ENCODE results near the gene CDC42BPA.

CDC42BPA gene

GRCh38 chr1:227335242-227336020 is 17.1 kb upstream of the CDC42BPA start:
- no peak for DNase-seq (ENCODE audit: low spot score)

DNA sequence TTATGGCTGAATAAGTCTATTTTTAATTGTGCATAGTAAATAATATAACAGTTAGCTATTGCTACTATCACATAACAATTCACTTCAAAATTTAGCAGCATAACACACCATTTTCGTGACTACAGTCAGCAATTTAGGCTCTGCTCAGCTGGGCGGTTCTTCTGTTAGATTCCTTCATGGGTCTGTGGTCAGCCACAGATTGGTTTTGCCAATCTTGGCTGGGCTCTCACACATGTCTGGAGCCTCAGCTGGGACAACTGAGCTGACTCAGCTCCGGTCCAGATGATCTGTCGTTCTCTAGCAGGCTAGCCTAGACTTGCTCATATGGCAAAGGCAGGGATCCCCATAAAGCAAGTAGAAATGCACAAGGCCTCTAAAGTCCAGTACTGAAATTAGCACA is 15.1 kb upstream of the CDC42BPA start:
- DNase-seq (ENCODE audit: low spot score): no peak

DNA sequence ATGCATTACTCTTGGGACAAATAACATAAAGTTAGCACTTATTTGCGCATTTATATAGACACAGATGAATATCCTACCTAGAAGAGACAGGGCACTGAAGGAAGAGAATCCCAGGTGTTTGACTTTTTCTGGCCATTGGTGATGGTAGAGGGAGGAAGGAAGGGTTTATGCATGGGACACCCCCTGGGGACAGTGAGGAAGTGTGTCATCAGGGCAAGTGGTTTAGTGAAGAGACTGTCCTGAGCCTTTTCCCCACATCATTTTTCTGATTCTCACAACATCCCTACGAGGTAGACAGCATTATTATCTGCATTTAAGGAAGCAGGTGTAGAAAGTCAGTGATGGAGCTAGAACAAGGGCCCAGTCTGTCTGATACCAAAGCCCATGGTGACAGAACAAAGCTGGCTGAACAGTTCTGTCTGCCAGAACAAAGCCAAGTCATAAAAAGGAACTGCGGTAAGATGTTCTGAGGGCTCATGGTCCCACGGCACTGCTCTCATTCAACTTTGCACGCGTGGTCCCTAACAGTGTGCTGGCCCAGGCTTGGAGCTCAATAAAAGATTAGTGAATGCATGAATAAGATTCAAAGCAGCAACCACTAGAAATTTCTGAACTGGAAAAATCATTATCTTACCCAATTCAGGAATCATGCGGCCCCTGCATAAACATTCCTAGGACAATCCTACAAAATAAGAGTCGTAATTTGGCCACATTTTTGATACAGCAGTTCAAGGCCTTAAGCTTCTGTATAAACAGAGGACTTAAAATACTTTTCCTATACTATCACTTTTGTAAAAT is 12.2 kb upstream of the CDC42BPA start:
- DNase-seq (ENCODE audit: low spot score): no peak

- no peak for DNase-seq (ENCODE audit: low spot score)
Measured at GRCh38 chr1:227328405-227329019, 10.2 kb upstream of the CDC42BPA start.

DNA sequence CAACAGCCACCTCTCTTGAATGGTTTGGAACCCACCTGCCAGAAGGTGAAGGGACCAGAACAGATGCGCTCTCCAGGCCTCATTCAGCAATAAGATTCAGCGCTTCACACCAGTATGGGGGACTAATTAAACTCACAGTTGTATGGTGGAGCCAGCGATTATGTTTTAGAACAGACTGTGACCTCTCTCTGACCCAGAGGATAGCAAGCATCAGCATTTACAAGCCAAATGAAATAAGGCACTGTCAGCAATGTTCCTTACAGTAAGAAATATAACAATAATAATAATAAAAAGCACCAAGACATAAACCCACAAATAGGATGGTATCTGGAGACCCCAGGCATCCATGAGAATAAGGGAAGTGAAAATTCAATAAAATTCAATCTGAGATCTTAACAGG is 6.9 kb upstream of the CDC42BPA start:
- no peak for DNase-seq (ENCODE audit: low spot score)

DNA sequence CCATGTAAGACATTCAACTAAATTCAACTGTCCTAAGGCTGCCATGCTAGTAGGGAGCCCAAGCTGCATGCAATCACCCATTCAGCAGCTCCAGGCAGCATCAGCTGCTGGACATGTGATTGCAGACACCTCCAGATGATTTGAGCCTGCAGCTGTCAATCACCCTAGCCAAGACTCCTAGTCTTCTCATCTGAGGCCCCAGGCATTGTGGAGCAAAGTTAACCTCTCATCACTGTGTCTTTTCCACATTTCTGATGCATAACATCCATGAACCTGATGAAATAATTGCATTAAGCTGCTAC is 5.6 kb upstream of the CDC42BPA start:
- DNase-seq (ENCODE audit: low spot score): no peak

DNA sequence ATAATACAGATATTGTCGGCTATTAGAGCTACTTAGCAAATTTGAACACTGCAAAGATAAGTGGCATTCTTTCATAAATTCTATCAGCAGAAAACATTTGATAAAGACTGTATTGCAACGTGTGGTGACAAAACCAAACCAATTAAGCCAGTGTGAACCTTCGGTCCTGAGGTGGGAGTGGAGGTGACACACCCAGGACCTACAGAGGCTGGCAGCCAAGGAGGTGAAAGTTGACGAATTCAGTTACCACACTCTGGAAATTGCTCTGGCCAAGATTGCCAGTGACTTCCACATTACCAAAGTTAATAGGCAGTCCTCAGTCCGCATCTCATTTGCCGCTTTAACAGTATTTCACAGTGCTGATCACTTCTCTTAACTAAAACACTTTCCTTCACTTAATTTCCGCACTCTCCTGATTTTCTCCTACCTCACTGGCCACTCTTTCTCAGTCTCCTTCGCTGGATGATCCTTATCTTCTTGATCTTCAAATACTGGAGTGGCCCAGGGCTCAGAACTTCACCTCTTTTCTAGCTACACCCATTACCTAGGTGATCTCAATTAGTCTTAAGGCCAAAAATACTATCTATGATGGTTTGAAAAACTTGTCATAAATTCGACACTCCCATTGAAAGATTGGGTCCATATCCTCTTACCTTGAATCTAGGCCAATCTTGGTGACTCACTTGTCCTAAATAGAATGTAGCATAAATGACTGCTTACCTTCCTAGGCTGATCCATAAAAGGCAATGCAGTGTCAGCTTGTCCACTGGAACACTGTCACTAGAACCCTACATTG is 5.1 kb upstream of the CDC42BPA start:
- DNase-seq (ENCODE audit: low spot score): no peak

- no peak for DNase-seq (ENCODE audit: low spot score)
Measured at GRCh38 chr1:227322376-227322775, 4.1 kb upstream of the CDC42BPA start.

- DNase-seq (ENCODE audit: low spot score): no peak
Measured at GRCh38 chr1:227321035-227321434, 2.7 kb upstream of the CDC42BPA start.

GRCh38 chr1:227320476-227320875 is 2.2 kb upstream of the CDC42BPA start:
- no peak for DNase-seq (ENCODE audit: low spot score)

DNA sequence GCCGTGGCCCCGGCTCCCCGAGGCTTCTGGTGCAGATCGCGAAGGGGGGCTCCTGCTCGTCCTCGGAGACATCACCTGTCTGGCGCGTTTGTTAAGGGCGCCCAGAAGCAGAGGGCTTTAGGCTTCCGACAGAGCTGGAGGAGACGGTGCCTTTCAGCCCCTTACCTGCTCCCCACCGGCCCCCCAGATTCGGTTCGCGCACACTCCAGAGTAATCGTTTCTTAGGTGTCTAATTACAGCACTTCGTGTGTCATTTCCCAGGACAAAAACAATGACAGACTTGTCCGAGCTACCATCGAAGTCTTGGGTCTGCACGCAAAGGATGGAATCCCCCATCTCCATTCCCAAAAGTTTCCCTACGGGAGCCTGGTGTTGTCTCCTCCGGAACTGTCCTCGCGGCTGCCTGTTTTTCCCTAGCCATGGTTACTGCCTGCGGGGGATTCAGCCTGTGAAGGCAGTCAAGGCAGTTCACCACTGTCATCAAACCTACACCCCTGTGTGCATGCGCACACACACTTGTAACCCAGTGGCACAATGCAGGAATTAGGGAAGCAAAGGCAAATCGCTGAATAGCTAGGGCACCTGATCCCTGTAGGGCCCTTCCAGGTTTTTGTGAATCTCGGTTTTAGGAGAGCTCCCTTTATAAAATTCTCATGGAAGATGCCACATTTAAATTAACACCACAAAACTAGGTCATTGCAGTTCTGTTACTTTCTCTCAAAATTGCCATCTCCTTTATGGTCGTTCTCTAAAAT is 738 bp upstream of the CDC42BPA start:
- DNase-seq (ENCODE audit: low spot score): peak; percentile 81

DNA sequence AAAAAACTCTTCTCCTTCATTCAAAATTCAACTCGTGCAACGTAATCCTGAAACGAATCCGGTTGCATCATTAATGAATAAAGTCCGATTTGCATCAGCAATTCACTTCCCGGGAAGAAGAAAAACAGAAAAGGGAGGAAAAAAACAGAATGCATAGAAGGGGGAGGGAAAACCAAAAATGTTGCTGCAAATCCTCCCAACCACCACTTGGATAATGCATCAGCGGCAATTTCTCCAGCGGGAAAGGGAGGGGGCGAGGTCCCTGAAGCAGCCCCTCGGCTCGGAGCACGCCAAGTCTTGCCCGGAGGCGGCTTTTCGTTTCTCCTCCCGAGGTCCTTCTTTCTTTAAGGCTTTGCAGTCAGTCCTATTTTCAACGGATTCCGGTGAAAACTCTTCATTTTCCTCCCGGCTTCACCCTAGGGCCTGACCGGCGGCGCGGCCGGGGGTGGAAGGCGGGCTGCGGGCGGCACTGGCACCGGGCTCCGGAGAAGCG is 723 bp downstream of the CDC42BPA start:
- DNase-seq (ENCODE audit: low spot score): peak; percentile 78

DNA sequence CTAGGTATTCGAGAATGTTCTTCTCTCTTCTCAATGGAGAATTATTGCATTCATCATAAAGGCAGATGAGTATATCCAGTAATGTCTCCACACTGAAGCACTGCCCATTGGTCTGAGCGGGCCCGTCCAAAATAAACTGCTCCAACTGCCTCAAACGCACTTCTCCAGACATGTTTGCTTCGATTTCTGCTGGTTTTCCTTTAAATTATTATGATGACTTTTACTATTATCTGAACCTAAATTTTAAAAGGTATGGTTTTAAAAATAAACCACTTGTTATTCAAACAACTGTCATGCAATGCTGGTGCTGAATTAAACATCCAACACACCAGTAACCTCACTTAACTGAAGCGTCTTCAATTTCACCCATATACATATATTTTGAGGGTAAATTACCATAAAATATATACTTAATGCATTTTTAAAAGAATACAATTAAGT is 1.3 kb downstream of the CDC42BPA start:
- DNase-seq (ENCODE audit: low spot score): no peak

DNA sequence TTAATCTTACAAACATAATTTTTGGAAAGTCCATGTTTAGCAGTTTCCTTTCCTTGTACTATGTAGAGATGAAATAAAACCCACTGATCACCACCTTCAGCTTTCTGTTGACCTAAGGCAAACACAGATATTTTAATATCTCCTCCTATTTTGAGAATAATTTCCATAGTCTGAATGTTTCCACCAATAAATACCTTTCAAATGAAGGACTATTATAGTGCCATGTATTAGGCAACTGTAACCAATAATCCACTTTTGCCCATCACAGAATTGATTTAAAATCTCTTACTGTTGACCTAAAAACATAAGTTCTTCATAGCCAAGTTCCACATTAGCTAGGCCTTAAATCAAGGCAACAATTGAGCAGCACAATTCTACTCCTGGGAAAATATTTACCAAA is 1.8 kb downstream of the CDC42BPA start:
- DNase-seq (ENCODE audit: low spot score): no peak

DNA sequence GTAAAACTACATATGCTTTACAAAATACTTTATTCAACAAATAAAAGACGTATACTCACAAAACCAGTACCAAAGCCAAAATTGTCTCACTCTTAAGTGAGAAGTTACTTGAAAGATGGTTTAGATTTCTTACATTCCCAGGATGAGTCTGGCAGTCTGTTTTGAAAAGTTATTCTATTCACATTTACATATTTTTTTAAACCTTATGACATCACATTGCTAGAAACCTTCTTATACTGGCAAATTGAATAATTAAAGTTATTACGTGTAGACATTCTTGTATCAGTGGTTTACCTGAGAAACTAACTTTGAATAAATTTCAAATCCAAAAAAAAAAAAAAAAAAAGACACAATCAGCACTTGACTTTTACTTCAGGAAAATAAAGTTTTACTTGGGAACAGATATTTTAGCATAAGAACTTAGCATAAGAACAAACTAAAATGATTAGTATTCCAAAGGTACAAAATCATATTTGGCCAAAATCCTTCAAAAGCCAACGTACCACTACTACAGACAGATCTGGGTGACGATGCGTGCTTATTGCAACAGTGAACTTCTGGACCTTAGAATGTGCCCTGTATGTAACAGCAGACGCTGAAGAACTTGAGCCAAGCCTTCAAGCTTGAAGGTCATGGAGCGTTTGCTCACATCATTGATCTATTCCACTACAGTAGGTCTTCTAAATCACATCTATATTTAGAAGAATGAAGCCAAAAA is 2.5 kb downstream of the CDC42BPA start:
- no peak for DNase-seq (ENCODE audit: low spot score)

DNA sequence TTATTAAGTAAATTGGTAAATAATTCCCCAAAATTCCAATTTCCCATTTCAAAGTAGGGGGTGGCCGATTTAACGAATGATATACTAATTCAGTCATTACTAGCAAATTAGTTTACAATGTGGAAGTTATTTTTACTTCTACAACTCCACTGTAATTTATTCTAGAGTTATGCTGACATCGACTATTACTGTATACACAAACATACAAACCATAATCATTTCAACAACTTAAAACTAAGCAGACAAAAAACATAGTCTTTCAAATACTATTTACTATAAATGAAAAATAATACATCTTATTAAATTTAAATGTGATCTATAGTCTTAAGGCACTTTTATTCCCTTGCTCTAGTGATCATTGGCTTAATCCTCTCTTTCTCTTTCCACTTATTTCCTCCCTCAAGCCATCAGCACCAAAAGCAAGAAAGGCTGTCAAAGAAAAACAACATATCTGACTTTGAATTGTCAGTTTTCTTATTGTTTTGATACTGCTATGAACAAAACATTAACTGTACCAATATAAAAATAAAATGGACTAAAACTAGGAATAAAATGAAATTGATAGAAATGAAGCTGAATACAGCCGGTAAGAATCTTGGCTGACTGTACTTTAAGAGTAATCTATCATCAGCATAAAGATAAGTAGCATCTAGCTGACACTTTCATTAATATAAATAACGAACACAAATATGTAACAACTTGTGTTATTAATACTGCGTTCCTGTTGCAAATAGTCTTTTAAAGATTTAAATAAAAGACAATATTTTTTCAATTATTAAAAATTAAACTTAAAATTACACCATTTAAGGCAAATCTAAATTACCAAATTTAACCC is 4.1 kb downstream of the CDC42BPA start:
- no peak for DNase-seq (ENCODE audit: low spot score)

DNA sequence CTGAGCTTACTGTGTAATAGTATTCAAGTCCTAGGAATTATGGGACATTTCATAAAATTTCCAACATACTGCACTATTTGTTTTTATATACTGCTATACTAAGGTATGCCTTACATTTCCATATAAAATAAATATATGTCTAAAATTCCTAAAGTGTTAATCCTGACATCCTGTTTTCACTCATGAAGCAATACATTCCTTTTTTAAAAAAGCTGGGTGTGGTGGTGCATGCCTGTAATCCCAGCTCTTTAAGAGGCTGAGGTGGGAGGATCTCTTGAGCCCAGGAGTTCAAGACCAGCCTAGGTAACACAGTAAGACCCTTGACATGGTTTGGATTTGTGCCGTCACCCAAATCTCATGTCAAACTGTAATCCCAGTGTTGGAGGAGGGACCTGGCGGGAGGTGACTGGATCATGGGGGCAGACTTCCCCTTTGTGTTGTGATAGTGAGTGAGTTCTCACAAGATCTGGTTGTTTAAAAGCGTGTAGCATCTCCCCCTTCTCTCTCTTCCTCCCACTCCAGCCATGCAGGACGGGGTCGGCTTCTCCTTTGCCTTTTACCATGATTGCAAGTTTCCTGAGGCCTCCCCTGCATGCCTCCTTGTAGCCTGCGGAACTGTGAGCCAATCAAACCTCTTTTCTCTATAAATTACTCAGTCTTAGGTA is 5.8 kb downstream of the CDC42BPA start:
- no peak for DNase-seq (ENCODE audit: low spot score)

GRCh38 chr1:227311389-227312001 is 6.8 kb downstream of the CDC42BPA start:
- DNase-seq (ENCODE audit: low spot score): no peak

All from ecto neural progenitor cell (in vitro differentiated cells).